Skeletal muscle cell (primary cell): ENCODE measurements around the gene MIPOL1.

Source experiments
- DNase-seq: peaks from one replicate; pipeline ENCODE4 v3.0.0-alpha.2; 2010; ENCODE audit warnings: low read depth
- H3K4me3 ChIP-seq: 2 replicates; pipeline ENCODE4 v1.5.1; 2011; ENCODE audit warnings: low read depth, mild to moderate bottlenecking, control low read depth, low read length, moderate library complexity

The MIPOL1 gene

GRCh38 chr14:37563189-37563588 lies 365.5 kb downstream of the MIPOL1 start:
- no peak overlapping the region for H3K4me3 ChIP-seq
- DNase-seq: no peak

- DNase-seq: no peak
- H3K4me3 ChIP-seq: no peak overlapping the region
Measured at GRCh38 chr14:37565550-37565949, 367.8 kb downstream of the MIPOL1 start.

GRCh38 chr14:37566811-37567371 lies 369.2 kb downstream of the MIPOL1 start:
- DNase-seq: no peak

GRCh38 chr14:37569729-37570128 lies 372.0 kb downstream of the MIPOL1 start:
- no peak for DNase-seq
- no peak overlapping the region for H3K4me3 ChIP-seq

More at GRCh38 chr14:37566811-37567371, 369.2 kb downstream of the MIPOL1 start:
- no peak overlapping the region for H3K4me3 ChIP-seq

- no peak for DNase-seq
Measured at GRCh38 chr14:37571391-37571790, 373.7 kb downstream of the MIPOL1 start.

GRCh38 chr14:37573356-37573755 lies 375.6 kb downstream of the MIPOL1 start:
- H3K4me3 ChIP-seq: no peak overlapping the region
- no peak for DNase-seq

More at GRCh38 chr14:37571391-37571790, 373.7 kb downstream of the MIPOL1 start:
- H3K4me3 ChIP-seq: no peak overlapping the region

GRCh38 chr14:37579274-37579673 lies 381.5 kb downstream of the MIPOL1 start:
- H3K4me3 ChIP-seq: no peak overlapping the region
- DNase-seq: no peak

- no peak for DNase-seq
- no peak overlapping the region for H3K4me3 ChIP-seq
Measured at GRCh38 chr14:37580146-37580545, 382.4 kb downstream of the MIPOL1 start.

GRCh38 chr14:37583358-37584210 lies 385.8 kb downstream of the MIPOL1 start:
- peak overlapping the region; percentile 29 for H3K4me3 ChIP-seq
- DNase-seq: no peak

- no peak for DNase-seq
- no peak overlapping the region for H3K4me3 ChIP-seq
Measured at GRCh38 chr14:37584211-37585100, 386.7 kb downstream of the MIPOL1 start.

- H3K4me3 ChIP-seq: no peak overlapping the region
- DNase-seq: no peak
Measured at GRCh38 chr14:37585101-37585511, 387.4 kb downstream of the MIPOL1 start.

GRCh38 chr14:37585971-37586796 lies 388.4 kb downstream of the MIPOL1 start:
- no peak overlapping the region for H3K4me3 ChIP-seq
- DNase-seq: no peak

- no peak for DNase-seq
- H3K4me3 ChIP-seq: no peak overlapping the region
Measured at GRCh38 chr14:37586797-37587130, 389.0 kb downstream of the MIPOL1 start.

- H3K4me3 ChIP-seq: no peak overlapping the region
- no peak for DNase-seq
Measured at GRCh38 chr14:37587131-37587803, 389.5 kb downstream of the MIPOL1 start.

- H3K4me3 ChIP-seq: peak overlapping the region; percentile 8
- no peak for DNase-seq
Measured at GRCh38 chr14:37587881-37588666, 390.3 kb downstream of the MIPOL1 start.

- DNase-seq: no peak
- no peak overlapping the region for H3K4me3 ChIP-seq
Measured at GRCh38 chr14:37588667-37588955, 390.9 kb downstream of the MIPOL1 start.

- H3K4me3 ChIP-seq: no peak overlapping the region
- no peak for DNase-seq
Measured at GRCh38 chr14:37588956-37589714, 391.4 kb downstream of the MIPOL1 start.
